Neutrophil (primary cell): ENCODE results near the gene IREB2.
"Not testable (repeated sequence)": the region's sequence is repeated elsewhere in the genome, so short reads cannot be mapped to it uniquely, and the experiment has no call there.

Experiments used
- H3K27ac ChIP-seq: fragments of 200-600 bp; sonication (generic); 2 replicates; pipeline ENCODE4 v1.5.1; 2016; ENCODE audit warnings: mild to moderate bottlenecking, moderate library complexity
- H3K27me3 ChIP-seq: fragments of 200-600 bp; sonication (generic); 2 replicates; pipeline ENCODE4 v1.6.0; 2016; ENCODE audit warnings: mild to moderate bottlenecking
- H3K36me3 ChIP-seq: fragments of 200-600 bp; sonication (generic); 2 replicates; pipeline ENCODE4 v1.5.1; 2017
- H3K4me1 ChIP-seq, 2 experiments: fragments of 200-600 bp in 1 of 2; sonication (generic) in 1 of 2; 1 replicate in 1 of 2; 2 replicates in 1 of 2; pipeline versions ENCODE4 v1.5.1 to v1.6.1; 2013 to 2016; ENCODE audit warnings: low read depth in 1 of 2, low read length in 1 of 2, mild to moderate bottlenecking in 1 of 2, moderate library complexity in 1 of 2; ENCODE audit not compliant: control insufficient read depth in 1 of 2, insufficient read depth in 1 of 2
- H3K4me3 ChIP-seq, 2 experiments: fragments of 200-600 bp in 1 of 2; sonication (generic) in 1 of 2; 1 replicate in 1 of 2; 2 replicates in 1 of 2; pipeline ENCODE4 v1.5.1; 2013 to 2016; ENCODE audit warnings: low read depth in 1 of 2, low read length in 1 of 2, mild to moderate bottlenecking in 1 of 2, moderate library complexity in 1 of 2
- H3K9me3 ChIP-seq: fragments of 200-600 bp; sonication (generic); 2 replicates; pipeline ENCODE4 v1.5.1; 2016
- CTCF ChIP-seq: fragments of 200-600 bp; sonication (generic); IDR thresholded peaks from 2 replicates; pipeline ENCODE4 v1.5.1; 2016; ENCODE audit warnings: antibody characterized with exemption

The IREB2 gene

DNA sequence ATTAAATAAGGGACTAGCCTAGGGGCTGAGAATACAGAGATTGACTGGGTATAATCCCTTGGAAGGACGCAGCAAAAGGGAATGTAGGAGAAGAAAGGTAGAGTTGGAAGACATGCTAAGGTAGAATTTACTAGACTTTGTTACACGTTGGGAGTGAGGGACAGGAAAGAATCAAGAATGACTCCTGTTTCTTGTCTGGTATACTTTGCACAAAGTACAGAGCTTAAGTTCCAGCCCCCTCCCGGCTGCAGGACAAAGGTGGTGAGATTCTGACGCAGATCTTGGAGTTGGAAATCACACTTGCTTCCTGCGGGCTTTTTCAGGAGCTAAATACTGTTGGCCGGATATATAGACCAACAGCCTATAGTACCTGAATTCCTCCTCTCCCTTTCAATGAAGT lies 70.3 kb downstream of the IREB2 start:
- no peak overlapping the region for H3K27ac ChIP-seq
- H3K4me3 ChIP-seq, result no peak overlapping the region
- no peaks in the 10 kb centered on the region for H3K9me3 ChIP-seq
- no peaks in the 10 kb centered on the region for H3K36me3 ChIP-seq
- peaks cover 14% of the 10 kb centered on the region in 2 experiments for H3K4me1 ChIP-seq
- H3K27me3 ChIP-seq, result peaks cover 77% of the 10 kb centered on the region
- TF ChIP-seq CTCF, result no peak

GRCh38 chr15:78509726-78510312 lies 71.8 kb downstream of the IREB2 start:
- Histone ChIP-seq H3K27ac (no peak overlapping the region), H3K9me3 (no peaks in the 10 kb centered on the region), H3K36me3 (no peaks in the 10 kb centered on the region), H3K4me1 (peaks cover 14% of the 10 kb centered on the region in 2 experiments), H3K27me3 (peaks cover 73% of the 10 kb centered on the region), H3K4me3 (no peak overlapping the region)
- no peak for TF ChIP-seq CTCF

GRCh38 chr15:78520035-78520434 lies 82.0 kb downstream of the IREB2 start:
- not testable (repeated sequence) for H3K27me3 ChIP-seq, H3K4me1 ChIP-seq, H3K36me3 ChIP-seq, H3K4me3 ChIP-seq, H3K9me3 ChIP-seq, H3K27ac ChIP-seq

DNA sequence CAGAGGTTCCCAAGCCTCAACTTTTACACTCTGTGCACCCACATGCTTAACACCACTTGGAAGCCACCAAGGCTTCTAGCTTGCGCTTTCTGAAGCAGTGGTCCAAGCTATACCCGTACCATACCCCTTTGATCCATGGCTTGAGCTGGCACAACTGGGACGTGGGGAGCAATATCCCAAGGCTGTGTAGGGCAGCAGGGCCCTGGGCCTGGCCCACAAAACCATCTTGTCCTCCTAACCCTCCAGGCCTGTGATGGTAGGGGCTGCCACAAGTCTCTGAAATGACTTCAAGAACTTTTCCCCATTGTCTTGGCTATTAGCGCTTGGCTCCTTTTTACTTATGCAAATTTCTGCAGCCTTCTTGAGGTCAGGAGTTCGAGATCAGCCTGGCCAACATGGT lies 86.2 kb downstream of the IREB2 start:
- TF ChIP-seq CTCF, result no peak
- Histone ChIP-seq H3K4me3 (no peak overlapping the region), H3K4me1 (no peaks in the 10 kb centered on the region), H3K27ac (no peak overlapping the region), H3K9me3 (no peaks in the 10 kb centered on the region), H3K27me3 (no peaks in the 10 kb centered on the region), H3K36me3 (no peaks in the 10 kb centered on the region)

DNA sequence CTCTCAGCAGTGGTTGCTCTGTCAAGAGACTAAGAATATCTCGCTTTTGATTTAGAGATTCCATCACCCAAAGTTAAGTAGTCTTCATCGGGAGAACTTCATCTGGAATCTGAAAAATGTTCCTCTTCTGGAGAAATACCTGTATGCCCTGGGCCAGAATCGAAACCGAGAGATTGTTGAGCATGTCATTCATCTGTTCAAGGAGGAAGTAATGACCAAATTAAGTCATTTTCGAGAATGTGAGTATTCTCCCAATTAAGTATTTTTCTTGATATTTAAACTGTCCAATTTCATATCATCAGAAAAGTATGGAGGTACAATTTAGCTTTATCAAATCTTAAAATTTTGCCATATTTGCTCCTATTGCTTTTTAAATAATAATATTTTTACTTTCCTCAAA lies 89.3 kb downstream of the IREB2 start:
- H3K27me3 ChIP-seq, result no peaks in the 10 kb centered on the region
- H3K4me1 ChIP-seq, result no peaks in the 10 kb centered on the region
- H3K9me3 ChIP-seq, result no peaks in the 10 kb centered on the region
- H3K36me3 ChIP-seq, result no peaks in the 10 kb centered on the region
- no peak for TF ChIP-seq CTCF
- H3K4me3 ChIP-seq, result no peak overlapping the region
- H3K27ac ChIP-seq, result no peak overlapping the region

- no peak for TF ChIP-seq CTCF
- no peak overlapping the region for H3K4me3 ChIP-seq
- H3K27me3 ChIP-seq, result no peaks in the 10 kb centered on the region
- H3K4me1 ChIP-seq, result no peaks in the 10 kb centered on the region
- H3K36me3 ChIP-seq, result no peaks in the 10 kb centered on the region
- H3K27ac ChIP-seq, result no peak overlapping the region
- H3K9me3 ChIP-seq, result no peaks in the 10 kb centered on the region
Measured at GRCh38 chr15:78533331-78533730, 95.3 kb downstream of the IREB2 start.
